ENCODE results near the gene CCSER1. TPM values are rescaled to one million over a fixed set of nuclear protein-coding genes. Genes with fewer than 3 reads are reported as not detected.

CCSER1 gene
- total and polyA plus RNA-seq, 2 of the 8 experiments (the other 6 are each of a cell fraction or from before 2014, with no cell fraction given): 0.26 to 0.84 TPM

DNA sequence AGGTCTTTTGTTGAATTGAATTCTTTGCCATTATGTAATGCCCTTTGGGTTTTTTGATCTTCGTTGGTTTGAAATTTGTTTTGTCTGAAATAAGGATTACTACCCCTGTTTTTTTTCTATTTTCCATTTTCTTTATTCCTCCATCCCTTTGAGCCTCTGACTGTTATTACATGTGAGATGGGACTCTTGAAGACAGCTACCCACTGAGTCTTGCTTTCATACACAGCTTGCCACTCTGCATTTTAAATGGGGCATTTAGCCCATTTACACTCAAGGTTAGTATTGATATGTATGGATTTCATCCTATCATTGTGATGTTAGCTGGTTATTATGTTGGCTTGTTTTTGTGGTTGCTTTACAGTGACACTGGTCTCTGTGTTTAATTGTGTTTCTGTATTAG lies 1440.4 kb downstream of the CCSER1 start:
- no peak overlapping the region for H3K56ac ChIP-seq (replicated peaks; ENCODE audit: insufficient read length, low read depth, low read length)
- TF ChIP-seq GTF2F1 (IDR thresholded peaks at IDR 0.05; ENCODE audit: borderline replicate concordance, low read depth, low read length) (no peak), GABPA (IDR thresholded peaks at IDR 0.05; ENCODE audit: borderline replicate concordance, insufficient read depth, low read length) (no peak), HDAC2 (IDR thresholded peaks at IDR 0.05; ENCODE audit: borderline replicate concordance in 1 of 2, low read depth in 2 of 2, low read length in 2 of 2) (no peak), ZNF274 (IDR thresholded peaks at IDR 0.05; ENCODE audit: borderline replicate concordance, extremely low read depth, low read length) (no peak), EZH2 (IDR thresholded peaks at IDR 0.05; ENCODE audit: low read depth, low read length, severe bottlenecking) (no peak), RAD21 (IDR thresholded peaks at IDR 0.05 in 1 of 2, conservative IDR thresholded peaks at IDR 0.05 in 1 of 2; ENCODE audit: low read depth in 2 of 2, low read length in 2 of 2) (no peak)
- TF ChIP-seq, protein P1, sequence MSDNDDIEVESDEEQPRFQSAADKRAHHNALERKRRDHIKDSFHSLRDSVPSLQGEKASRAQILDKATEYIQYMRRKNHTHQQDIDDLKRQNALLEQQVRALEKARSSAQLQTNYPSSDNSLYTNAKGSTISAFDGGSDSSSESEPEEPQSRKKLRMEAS (IDR thresholded peaks at IDR 0.05): no peak
- H2AFZ ChIP-seq (ENCODE audit: low read length): no peak overlapping the region
- H2BK5ac ChIP-seq (ENCODE audit: low read depth, low read length): no peak overlapping the region
- H4K8ac ChIP-seq (ENCODE audit: extremely low read depth, insufficient read depth, low read length): no peak overlapping the region
- H3K9ac ChIP-seq (replicated peaks in 1 of 4; ENCODE audit: extremely low read depth in 1 of 4, low read depth in 3 of 4, low read length in 3 of 4): no peak overlapping the region
- H3K9me3 ChIP-seq (ENCODE audit: insufficient read depth in 2 of 2, low read depth in 1 of 2, low read length in 1 of 2): peaks cover 16% of the 10 kb centered on the region in 2 experiments
- no peak overlapping the region for H3K23ac ChIP-seq (ENCODE audit: insufficient read length)
- peak overlapping the region in 1 of 2 experiments; percentile 43; a peak in 2 of 4 replicates for H3K4me2 ChIP-seq (ENCODE audit: insufficient read depth in 1 of 2, low read depth in 2 of 2, low read length in 2 of 2)
- no peak overlapping the region for H3K27ac ChIP-seq (ENCODE audit: low read depth, low read length)
- no peak overlapping the region for H3K18ac ChIP-seq (ENCODE audit: extremely low read depth, low read length)
- H2BK12ac ChIP-seq (ENCODE audit: low read depth, low read length): no peak overlapping the region; the same call in 1 of the 2 replicates
- no peaks in the 10 kb centered on the region for H3K79me1 ChIP-seq (ENCODE audit: low read depth, low read length)
- no peak overlapping the region for H2BK120ac ChIP-seq (replicated peaks; ENCODE audit: low read depth, low read length)
- H2AK5ac ChIP-seq (ENCODE audit: low read depth, low read length): no peak overlapping the region
- no peaks in the 10 kb centered on the region for H3K79me2 ChIP-seq (ENCODE audit: control insufficient read depth in 1 of 2, insufficient read depth in 2 of 2, low read length in 2 of 2)
- no peaks in the 10 kb centered on the region for H3K27me3 ChIP-seq (replicated peaks in 1 of 4; ENCODE audit: control insufficient read depth in 3 of 4, extremely low read depth in 1 of 4, insufficient read depth in 3 of 4, low read length in 3 of 4)
- peaks cover 3 to 7% (median 5%) of the 10 kb centered on the region in 4 experiments; a peak in 6 of 7 replicates for H3K4me1 ChIP-seq (replicated peaks in 1 of 4; ENCODE audit: control insufficient read depth in 3 of 4, insufficient read depth in 4 of 4, low read length in 3 of 4)
- no peak overlapping the region for H3K4ac ChIP-seq (replicated peaks; ENCODE audit: insufficient read length, low read depth, low read length)
- CTCF ChIA-PET (ENCODE audit: partially characterized antibody): no interaction called here
- POLR2A ChIA-PET (ENCODE audit: partially characterized antibody): no interaction called here
- no peak overlapping the region for H2BK15ac ChIP-seq (ENCODE audit: low read length)
- no peaks in the 10 kb centered on the region for H3K23me2 ChIP-seq (ENCODE audit: low read depth, low read length)
- H2BK20ac ChIP-seq (ENCODE audit: low read length): no peak overlapping the region
- H4K91ac ChIP-seq (replicated peaks; ENCODE audit: insufficient read length, low read length): no peak overlapping the region
- H4K5ac ChIP-seq (ENCODE audit: insufficient read length, low read depth, low read length): no peak overlapping the region
- H4K20me1 ChIP-seq (replicated peaks in 1 of 2; ENCODE audit: control insufficient read depth in 1 of 2, insufficient read depth in 2 of 2, low read length in 2 of 2): no peaks in the 10 kb centered on the region
- FAIRE-seq (peak; percentile 50), DNase-seq (ENCODE audit: low read depth in 1 of 2, low spot score in 2 of 2) (no peak)
- peaks cover 0 to 14% (median 2%) of the 10 kb centered on the region in 4 experiments; a peak in 2 of 8 replicates for H3K36me3 ChIP-seq (ENCODE audit: control insufficient read depth in 2 of 4, insufficient read depth in 4 of 4, low read length in 3 of 4)
- H3K4me3 ChIP-seq (ENCODE audit: extremely low read depth in 1 of 4, insufficient read depth in 2 of 4, low read depth in 3 of 4, low read length in 4 of 4): peak overlapping the region in 1 of 4 experiments; percentile 18; a peak in 1 of 8 replicates
- WGBS, 2 experiments (ENCODE audit: extremely low coverage in 1 of 2, insufficient coverage in 1 of 2, insufficient read length in 1 of 2, insufficient replicate concordance in 2 of 2, low coverage in 1 of 2, low lambda C conversion rate in 2 of 2, missing lambda C conversion rate in 1 of 2): 23% methylated on average over 1 of the region's 1 CpG; no CpG with 5 or more reads in 1 of the 2 experiments
- H3K14ac ChIP-seq (ENCODE audit: insufficient read length): no peak overlapping the region
